Fibroblast of lung (primary cell): ENCODE measurements around the gene BIRC5. TPM values are rescaled to one million over a fixed set of nuclear protein-coding genes. Genes with fewer than 3 reads are reported as not detected.

ENCODE experiments used
- DNase-seq, 2 donors: peaks; one replicate each; pipeline versions ENCODE4 v3.0.0 to v3.0.0-alpha.2; 2010; ENCODE audit warnings: low read depth in 2 of 2
- H2AFZ ChIP-seq: 2 replicates; pipeline ENCODE4 v1.5.1; 2012; ENCODE audit warnings: low read length, control low read depth, inconsistent platforms
- H3K27ac ChIP-seq: 2 replicates; pipeline ENCODE4 v1.5.1; 2011; ENCODE audit warnings: low read length, control low read depth; ENCODE audit not compliant: insufficient read depth
- H3K27me3 ChIP-seq: 2 replicates; pipeline ENCODE4 v1.5.1; 2011; ENCODE audit warnings: mild to moderate bottlenecking, low read length; ENCODE audit not compliant: control insufficient read depth, insufficient read depth
- H3K36me3 ChIP-seq: 2 replicates; pipeline ENCODE4 v1.5.1; 2011; ENCODE audit warnings: low read length; ENCODE audit not compliant: control insufficient read depth, insufficient read depth
- H3K4me1 ChIP-seq: 2 replicates; pipeline ENCODE4 v1.5.1; 2011; ENCODE audit warnings: low read length; ENCODE audit not compliant: control insufficient read depth, insufficient read depth; ENCODE audit errors: extremely low read depth
- H3K4me2 ChIP-seq: 2 replicates; pipeline ENCODE4 v1.5.1; 2011; ENCODE audit warnings: low read length, control low read depth; ENCODE audit not compliant: insufficient read depth; ENCODE audit errors: extremely low read depth
- H3K4me3 ChIP-seq, 4 experiments: fragments of 200-600 bp in 1 of 4; sonication (generic) in 1 of 4; replicated peaks in 1 of 4; 2 replicates each; pipeline ENCODE4 v1.5.1; 2011 to 2016; ENCODE audit warnings: low read length in 4 of 4, low read depth in 3 of 4, mild to moderate bottlenecking in 3 of 4, control low read depth in 2 of 4, inconsistent platforms in 1 of 4, mixed read lengths in 1 of 4; ENCODE audit not compliant: insufficient read depth in 1 of 4; ENCODE audit errors: control extremely low read depth in 1 of 4
- H3K79me2 ChIP-seq: 2 replicates; pipeline ENCODE4 v1.5.1; 2012; ENCODE audit warnings: mild to moderate bottlenecking, low read length, inconsistent platforms; ENCODE audit not compliant: control insufficient read depth, insufficient read depth
- H3K9ac ChIP-seq: 2 replicates; pipeline ENCODE4 v1.5.1; 2011; ENCODE audit warnings: mild to moderate bottlenecking, low read length, control low read depth; ENCODE audit not compliant: insufficient read depth
- H3K9me3 ChIP-seq: 2 replicates; pipeline ENCODE4 v1.5.1; 2012; ENCODE audit warnings: low read depth, low read length; ENCODE audit not compliant: control insufficient read depth, insufficient read depth
- H4K20me1 ChIP-seq: 2 replicates; pipeline ENCODE4 v1.5.1; 2011; ENCODE audit warnings: low read length; ENCODE audit not compliant: control insufficient read depth, insufficient read depth; ENCODE audit errors: extremely low read depth
- CTCF ChIP-seq, 2 donors: IDR thresholded peaks in 1 of 2; conservative IDR thresholded peaks in 1 of 2; 1 replicate in 1 of 2; 2 replicates in 1 of 2; pipeline ENCODE4 v1.5.1; 2011 to 2012; ENCODE audit warnings: low read length in 2 of 2, control low read depth in 1 of 2, inconsistent platforms in 1 of 2, low read depth in 1 of 2, mild to moderate bottlenecking in 1 of 2
- EZH2 ChIP-seq: IDR thresholded peaks from 2 replicates; pipeline ENCODE4 v1.5.1; 2012; ENCODE audit warnings: low read length, control low read depth, mild to moderate bottlenecking; ENCODE audit errors: missing control alignments
- polyA plus RNA-seq, 2 donors: library from polyadenylated mRNA; depleted of rRNA in 1 of 2; stranded (reverse) in 1 of 2; unstranded in 1 of 2; fragments of >200 nt; gene quantifications; 2 replicates each; pipeline ENCODE4 v1.2.1, GENCODE V29; 2011 to 2012; ENCODE audit warnings: missing spikeins in 1 of 2
- total RNA-seq: library from RNA; depleted of rRNA; stranded (reverse); fragments of >200 nt; gene quantifications from 2 replicates; pipeline ENCODE4 v1.2.1, GENCODE V29; 2014

BIRC5 gene
- total and polyA plus RNA-seq, 2 donors (not counting 1 experiment from before 2014, with no cell fraction given) = 11.1 to 28.6 TPM

- DNase-seq = no peak
- no peaks in the 10 kb centered on the region for H3K79me2 ChIP-seq
- H3K4me1 ChIP-seq = no peaks in the 10 kb centered on the region
- no peaks in the 10 kb centered on the region for H3K36me3 ChIP-seq
- H3K27ac ChIP-seq = no peak overlapping the region
- no peaks in the 10 kb centered on the region for H4K20me1 ChIP-seq
- H3K4me3 ChIP-seq = no peak overlapping the region
- peaks cover 15% of the 10 kb centered on the region for H3K27me3 ChIP-seq
- H3K9me3 ChIP-seq = no peaks in the 10 kb centered on the region
- no peak overlapping the region for H2AFZ ChIP-seq
- TF ChIP-seq CTCF (conservative IDR thresholded peaks at IDR 0.05 in 1 of 2, IDR thresholded peaks at IDR 0.05 in 1 of 2; ENCODE audit: low read depth in 1 of 2, low read length in 2 of 2) (no peak), EZH2 (no peak)
- H3K9ac ChIP-seq = no peak overlapping the region
- H3K4me2 ChIP-seq = no peak overlapping the region
These were observed 22.5 kb downstream of the BIRC5 start for GRCh38 chr17:78236362-78237127.

- Histone ChIP-seq H3K9ac (no peak overlapping the region), H3K27me3 (peaks cover 8% of the 10 kb centered on the region), H2AFZ (no peak overlapping the region), H3K36me3 (no peaks in the 10 kb centered on the region), H3K79me2 (no peaks in the 10 kb centered on the region), H3K9me3 (no peaks in the 10 kb centered on the region), H3K4me3 (no peak overlapping the region), H4K20me1 (no peaks in the 10 kb centered on the region), H3K27ac (no peak overlapping the region), H3K4me1 (no peaks in the 10 kb centered on the region), H3K4me2 (no peak overlapping the region)
- TF ChIP-seq EZH2 (no peak), CTCF (conservative IDR thresholded peaks at IDR 0.05 in 1 of 2, IDR thresholded peaks at IDR 0.05 in 1 of 2; ENCODE audit: low read depth in 1 of 2, low read length in 2 of 2) (no peak)
- DNase-seq = peak in 1 of 2 donors; percentile 26
These were observed 23.5 kb downstream of the BIRC5 start for GRCh38 chr17:78237401-78238012.

- TF ChIP-seq EZH2 (no peak), CTCF (conservative IDR thresholded peaks at IDR 0.05 in 1 of 2, IDR thresholded peaks at IDR 0.05 in 1 of 2; ENCODE audit: low read depth in 1 of 2, low read length in 2 of 2) (no peak)
- H3K9me3 ChIP-seq = no peaks in the 10 kb centered on the region
- H3K4me1 ChIP-seq = no peaks in the 10 kb centered on the region
These were observed 24.9 kb downstream of the BIRC5 start for GRCh38 chr17:78238823-78239488.

More at GRCh38 chr17:78238823-78239488, 24.9 kb downstream of the BIRC5 start:
- Histone ChIP-seq H3K27ac (no peak overlapping the region), H4K20me1 (no peaks in the 10 kb centered on the region), H3K36me3 (no peaks in the 10 kb centered on the region), H2AFZ (no peak overlapping the region), H3K27me3 (peaks cover 3% of the 10 kb centered on the region), H3K4me3 (no peak overlapping the region), H3K4me2 (no peak overlapping the region), H3K9ac (no peak overlapping the region), H3K79me2 (no peaks in the 10 kb centered on the region)
- DNase-seq = no peak
